Neural cell (in vitro differentiated cells): Measurements from ENCODE around the gene LGR4.

Source experiments
- EP300 ChIP-seq: fragments of 450-650 bp; conservative IDR thresholded peaks from 2 replicates; pipeline ENCODE4 v1.6.1; 2014; ENCODE audit warnings: antibody characterized with exemption, mild to moderate bottlenecking, moderate library complexity; ENCODE audit not compliant: poor library complexity, severe bottlenecking
- EZH2 ChIP-seq: fragments of 200-600, 300-800 bp; shearing (Covaris generic), sonication (generic); IDR thresholded peaks from 2 replicates; pipeline ENCODE4 v1.6.1; 2014; ENCODE audit warnings: antibody characterized with exemption, low read length, borderline replicate concordance, mild to moderate bottlenecking; ENCODE audit not compliant: insufficient read depth, poor library complexity, severe bottlenecking
- MXI1 ChIP-seq: fragments of 450-650 bp; conservative IDR thresholded peaks from 2 replicates; pipeline ENCODE4 v1.6.1; 2014; ENCODE audit warnings: antibody characterized with exemption, mild to moderate bottlenecking; ENCODE audit not compliant: poor library complexity, severe bottlenecking
- POLR2AphosphoS5 ChIP-seq: IDR thresholded peaks from 2 replicates; pipeline ENCODE4 v1.6.1; 2012
- SMC3 ChIP-seq: fragments of 450-650 bp; conservative IDR thresholded peaks from 2 replicates; pipeline ENCODE4 v1.6.1; 2014; ENCODE audit warnings: antibody characterized with exemption, mild to moderate bottlenecking, moderate library complexity; ENCODE audit not compliant: poor library complexity
- TAF1 ChIP-seq: IDR thresholded peaks from 2 replicates; pipeline ENCODE4 v1.6.1; 2012; ENCODE audit warnings: low read depth
- TF ChIP-seq, protein P1 (sequence below): fragments of 450-650 bp; IDR thresholded peaks from 2 replicates; pipeline ENCODE4 v1.5.1; 2014; ENCODE audit warnings: antibody characterized with exemption, mild to moderate bottlenecking, moderate library complexity; ENCODE audit not compliant: poor library complexity, severe bottlenecking
- TF ChIP-seq, protein P2 (sequence below): IDR thresholded peaks from 2 replicates; pipeline ENCODE4 v1.6.1; 2012; ENCODE audit warnings: borderline replicate concordance

DNA sequence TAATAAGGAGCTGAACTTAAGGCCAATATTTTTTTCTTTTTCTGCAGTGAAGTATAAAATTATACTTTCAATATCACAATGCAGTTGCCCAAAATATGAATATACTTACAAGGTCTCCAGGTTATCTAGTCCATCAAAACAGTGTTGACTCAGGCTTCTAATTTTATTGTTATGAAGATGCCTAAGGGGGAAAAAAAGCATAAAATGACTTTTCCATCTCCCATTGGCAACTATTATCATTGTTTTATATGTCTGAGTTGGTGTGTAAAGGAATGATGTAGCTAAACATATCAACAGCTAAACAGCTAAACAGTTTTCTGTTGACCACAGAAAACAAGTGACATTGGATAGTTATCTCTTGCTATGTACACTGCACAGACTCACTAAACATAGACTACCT, 88.4 kb downstream of the LGR4 start:
- TF ChIP-seq, protein P1, sequence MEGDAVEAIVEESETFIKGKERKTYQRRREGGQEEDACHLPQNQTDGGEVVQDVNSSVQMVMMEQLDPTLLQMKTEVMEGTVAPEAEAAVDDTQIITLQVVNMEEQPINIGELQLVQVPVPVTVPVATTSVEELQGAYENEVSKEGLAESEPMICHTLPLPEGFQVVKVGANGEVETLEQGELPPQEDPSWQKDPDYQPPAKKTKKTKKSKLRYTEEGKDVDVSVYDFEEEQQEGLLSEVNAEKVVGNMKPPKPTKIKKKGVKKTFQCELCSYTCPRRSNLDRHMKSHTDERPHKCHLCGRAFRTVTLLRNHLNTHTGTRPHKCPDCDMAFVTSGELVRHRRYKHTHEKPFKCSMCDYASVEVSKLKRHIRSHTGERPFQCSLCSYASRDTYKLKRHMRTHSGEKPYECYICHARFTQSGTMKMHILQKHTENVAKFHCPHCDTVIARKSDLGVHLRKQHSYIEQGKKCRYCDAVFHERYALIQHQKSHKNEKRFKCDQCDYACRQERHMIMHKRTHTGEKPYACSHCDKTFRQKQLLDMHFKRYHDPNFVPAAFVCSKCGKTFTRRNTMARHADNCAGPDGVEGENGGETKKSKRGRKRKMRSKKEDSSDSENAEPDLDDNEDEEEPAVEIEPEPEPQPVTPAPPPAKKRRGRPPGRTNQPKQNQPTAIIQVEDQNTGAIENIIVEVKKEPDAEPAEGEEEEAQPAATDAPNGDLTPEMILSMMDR: no peak
- TF ChIP-seq TAF1 (no peak), POLR2AphosphoS5 (no peak), EZH2 (no peak), MXI1 (no peak), EP300 (no peak), SMC3 (no peak)
- TF ChIP-seq, protein P2, sequence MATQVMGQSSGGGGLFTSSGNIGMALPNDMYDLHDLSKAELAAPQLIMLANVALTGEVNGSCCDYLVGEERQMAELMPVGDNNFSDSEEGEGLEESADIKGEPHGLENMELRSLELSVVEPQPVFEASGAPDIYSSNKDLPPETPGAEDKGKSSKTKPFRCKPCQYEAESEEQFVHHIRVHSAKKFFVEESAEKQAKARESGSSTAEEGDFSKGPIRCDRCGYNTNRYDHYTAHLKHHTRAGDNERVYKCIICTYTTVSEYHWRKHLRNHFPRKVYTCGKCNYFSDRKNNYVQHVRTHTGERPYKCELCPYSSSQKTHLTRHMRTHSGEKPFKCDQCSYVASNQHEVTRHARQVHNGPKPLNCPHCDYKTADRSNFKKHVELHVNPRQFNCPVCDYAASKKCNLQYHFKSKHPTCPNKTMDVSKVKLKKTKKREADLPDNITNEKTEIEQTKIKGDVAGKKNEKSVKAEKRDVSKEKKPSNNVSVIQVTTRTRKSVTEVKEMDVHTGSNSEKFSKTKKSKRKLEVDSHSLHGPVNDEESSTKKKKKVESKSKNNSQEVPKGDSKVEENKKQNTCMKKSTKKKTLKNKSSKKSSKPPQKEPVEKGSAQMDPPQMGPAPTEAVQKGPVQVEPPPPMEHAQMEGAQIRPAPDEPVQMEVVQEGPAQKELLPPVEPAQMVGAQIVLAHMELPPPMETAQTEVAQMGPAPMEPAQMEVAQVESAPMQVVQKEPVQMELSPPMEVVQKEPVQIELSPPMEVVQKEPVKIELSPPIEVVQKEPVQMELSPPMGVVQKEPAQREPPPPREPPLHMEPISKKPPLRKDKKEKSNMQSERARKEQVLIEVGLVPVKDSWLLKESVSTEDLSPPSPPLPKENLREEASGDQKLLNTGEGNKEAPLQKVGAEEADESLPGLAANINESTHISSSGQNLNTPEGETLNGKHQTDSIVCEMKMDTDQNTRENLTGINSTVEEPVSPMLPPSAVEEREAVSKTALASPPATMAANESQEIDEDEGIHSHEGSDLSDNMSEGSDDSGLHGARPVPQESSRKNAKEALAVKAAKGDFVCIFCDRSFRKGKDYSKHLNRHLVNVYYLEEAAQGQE: no peak
